Fibroblast of lung (primary cell): ENCODE measurements around the gene ITPR3. TPM values are rescaled to one million over a fixed set of nuclear protein-coding genes. Genes with fewer than 3 reads are reported as not detected.

Source experiments
- DNase-seq, 2 donors: peaks; one replicate each; pipeline versions ENCODE4 v3.0.0 to v3.0.0-alpha.2; 2010; ENCODE audit warnings: low read depth in 2 of 2
- H2AFZ ChIP-seq: 2 replicates; pipeline ENCODE4 v1.5.1; 2012; ENCODE audit warnings: low read length, control low read depth, inconsistent platforms
- H3K27ac ChIP-seq: 2 replicates; pipeline ENCODE4 v1.5.1; 2011; ENCODE audit warnings: low read length, control low read depth; ENCODE audit not compliant: insufficient read depth
- H3K27me3 ChIP-seq: 2 replicates; pipeline ENCODE4 v1.5.1; 2011; ENCODE audit warnings: mild to moderate bottlenecking, low read length; ENCODE audit not compliant: control insufficient read depth, insufficient read depth
- H3K36me3 ChIP-seq: 2 replicates; pipeline ENCODE4 v1.5.1; 2011; ENCODE audit warnings: low read length; ENCODE audit not compliant: control insufficient read depth, insufficient read depth
- H3K4me1 ChIP-seq: 2 replicates; pipeline ENCODE4 v1.5.1; 2011; ENCODE audit warnings: low read length; ENCODE audit not compliant: control insufficient read depth, insufficient read depth; ENCODE audit errors: extremely low read depth
- H3K4me2 ChIP-seq: 2 replicates; pipeline ENCODE4 v1.5.1; 2011; ENCODE audit warnings: low read length, control low read depth; ENCODE audit not compliant: insufficient read depth; ENCODE audit errors: extremely low read depth
- H3K4me3 ChIP-seq, 4 experiments: fragments of 200-600 bp in 1 of 4; sonication (generic) in 1 of 4; replicated peaks in 1 of 4; 2 replicates each; pipeline ENCODE4 v1.5.1; 2011 to 2016; ENCODE audit warnings: low read length in 4 of 4, low read depth in 3 of 4, mild to moderate bottlenecking in 3 of 4, control low read depth in 2 of 4, inconsistent platforms in 1 of 4, mixed read lengths in 1 of 4; ENCODE audit not compliant: insufficient read depth in 1 of 4; ENCODE audit errors: control extremely low read depth in 1 of 4
- H3K79me2 ChIP-seq: 2 replicates; pipeline ENCODE4 v1.5.1; 2012; ENCODE audit warnings: mild to moderate bottlenecking, low read length, inconsistent platforms; ENCODE audit not compliant: control insufficient read depth, insufficient read depth
- H3K9ac ChIP-seq: 2 replicates; pipeline ENCODE4 v1.5.1; 2011; ENCODE audit warnings: mild to moderate bottlenecking, low read length, control low read depth; ENCODE audit not compliant: insufficient read depth
- H3K9me3 ChIP-seq: 2 replicates; pipeline ENCODE4 v1.5.1; 2012; ENCODE audit warnings: low read depth, low read length; ENCODE audit not compliant: control insufficient read depth, insufficient read depth
- H4K20me1 ChIP-seq: 2 replicates; pipeline ENCODE4 v1.5.1; 2011; ENCODE audit warnings: low read length; ENCODE audit not compliant: control insufficient read depth, insufficient read depth; ENCODE audit errors: extremely low read depth
- CTCF ChIP-seq, 2 donors: IDR thresholded peaks in 1 of 2; conservative IDR thresholded peaks in 1 of 2; 1 replicate in 1 of 2; 2 replicates in 1 of 2; pipeline ENCODE4 v1.5.1; 2011 to 2012; ENCODE audit warnings: low read length in 2 of 2, control low read depth in 1 of 2, inconsistent platforms in 1 of 2, low read depth in 1 of 2, mild to moderate bottlenecking in 1 of 2
- EZH2 ChIP-seq: IDR thresholded peaks from 2 replicates; pipeline ENCODE4 v1.5.1; 2012; ENCODE audit warnings: low read length, control low read depth, mild to moderate bottlenecking; ENCODE audit errors: missing control alignments
- polyA plus RNA-seq, 2 donors: library from polyadenylated mRNA; depleted of rRNA in 1 of 2; stranded (reverse) in 1 of 2; unstranded in 1 of 2; fragments of >200 nt; gene quantifications; 2 replicates each; pipeline ENCODE4 v1.2.1, GENCODE V29; 2011 to 2012; ENCODE audit warnings: missing spikeins in 1 of 2
- total RNA-seq: library from RNA; depleted of rRNA; stranded (reverse); fragments of >200 nt; gene quantifications from 2 replicates; pipeline ENCODE4 v1.2.1, GENCODE V29; 2014

Gene ITPR3
- total and polyA plus RNA-seq, 2 donors (not counting 1 experiment from before 2014, with no cell fraction given), result 9.6 to 43.4 TPM

GRCh38 chr6:33667072-33667471, 46.0 kb downstream of the ITPR3 start:
- Histone ChIP-seq H3K9me3 (no peaks in the 10 kb centered on the region), H3K4me1 (peaks cover 2% of the 10 kb centered on the region), H3K27ac (no peak overlapping the region), H4K20me1 (peaks cover 2% of the 10 kb centered on the region), H3K79me2 (no peaks in the 10 kb centered on the region), H3K9ac (no peak overlapping the region), H3K4me2 (no peak overlapping the region), H3K27me3 (no peaks in the 10 kb centered on the region), H2AFZ (no peak overlapping the region), H3K4me3 (no peak overlapping the region), H3K36me3 (peaks cover 21% of the 10 kb centered on the region)
- no peak for DNase-seq
- TF ChIP-seq CTCF (conservative IDR thresholded peaks at IDR 0.05 in 1 of 2, IDR thresholded peaks at IDR 0.05 in 1 of 2; ENCODE audit: low read depth in 1 of 2, low read length in 2 of 2) (no peak), EZH2 (no peak)

GRCh38 chr6:33667776-33668175, 46.7 kb downstream of the ITPR3 start:
- Histone ChIP-seq H3K27ac (no peak overlapping the region), H3K4me2 (no peak overlapping the region), H3K9me3 (no peaks in the 10 kb centered on the region), H2AFZ (no peak overlapping the region), H3K27me3 (no peaks in the 10 kb centered on the region), H3K36me3 (peaks cover 21% of the 10 kb centered on the region), H3K4me1 (peaks cover 4% of the 10 kb centered on the region), H4K20me1 (peaks cover 2% of the 10 kb centered on the region), H3K4me3 (no peak overlapping the region), H3K9ac (no peak overlapping the region), H3K79me2 (no peaks in the 10 kb centered on the region)
- DNase-seq, result no peak
- no peak for TF ChIP-seq CTCF (conservative IDR thresholded peaks at IDR 0.05 in 1 of 2, IDR thresholded peaks at IDR 0.05 in 1 of 2; ENCODE audit: low read depth in 1 of 2, low read length in 2 of 2)
- no peak for TF ChIP-seq EZH2

GRCh38 chr6:33668328-33668727, 47.2 kb downstream of the ITPR3 start:
- Histone ChIP-seq H3K9ac (no peak overlapping the region), H3K36me3 (peaks cover 21% of the 10 kb centered on the region), H4K20me1 (peaks cover 2% of the 10 kb centered on the region), H3K27me3 (no peaks in the 10 kb centered on the region), H3K4me1 (peaks cover 8% of the 10 kb centered on the region), H3K9me3 (no peaks in the 10 kb centered on the region), H3K79me2 (no peaks in the 10 kb centered on the region), H2AFZ (no peak overlapping the region), H3K4me2 (no peak overlapping the region), H3K27ac (no peak overlapping the region), H3K4me3 (no peak overlapping the region)
- no peak for DNase-seq
- TF ChIP-seq EZH2, result no peak
- TF ChIP-seq CTCF (conservative IDR thresholded peaks at IDR 0.05 in 1 of 2, IDR thresholded peaks at IDR 0.05 in 1 of 2; ENCODE audit: low read depth in 1 of 2, low read length in 2 of 2), result no peak
